ENCODE measurements around the gene RTKN.

The RTKN gene

GRCh38 chr2:74392449-74392743 is 49.3 kb downstream of the RTKN start:
- Histone ChIP-seq H3K36me3 (ENCODE audit: insufficient read depth) (no peaks in the 10 kb centered on the region), H3K27me3 (ENCODE audit: insufficient read depth, low read depth) (no peaks in the 10 kb centered on the region; the same call in 1 of the 2 replicates), H4K20me1 (ENCODE audit: insufficient read depth) (no peaks in the 10 kb centered on the region), H3K9ac (no peak overlapping the region), H3K27ac (no peak overlapping the region), H3K79me2 (ENCODE audit: insufficient read depth, low read depth) (peaks cover 19% of the 10 kb centered on the region; the same call in 1 of the 2 replicates), H3K4me2 (peak overlapping the region; percentile 81), H3K4me1 (ENCODE audit: low read depth, poor library complexity, severe bottlenecking) (peaks cover 16% of the 10 kb centered on the region), H3K4me3 (IDR thresholded peaks at IDR 0.05; ENCODE audit: insufficient read depth, low read depth, low read length) (no peak overlapping the region), H2AFZ (ENCODE audit: low read depth) (peak overlapping the region; percentile 87)
- no peak for TF ChIP-seq CTCF (conservative IDR thresholded peaks at IDR 0.05; ENCODE audit: low read depth, low read length)

- peaks cover 20% of the 10 kb centered on the region; the same call in 1 of the 2 replicates for H3K79me2 ChIP-seq (ENCODE audit: insufficient read depth, low read depth)
These were observed 49.9 kb downstream of the RTKN start for GRCh38 chr2:74391580-74392448.

GRCh38 chr2:74391209-74391579 is 50.5 kb downstream of the RTKN start:
- no peaks in the 10 kb centered on the region for H4K20me1 ChIP-seq (ENCODE audit: insufficient read depth)
- H2AFZ ChIP-seq (ENCODE audit: low read depth), result peak overlapping the region; percentile 87
- H3K36me3 ChIP-seq (ENCODE audit: insufficient read depth), result no peaks in the 10 kb centered on the region
- peak overlapping the region; percentile 81 for H3K9ac ChIP-seq
- no peak for TF ChIP-seq CTCF (conservative IDR thresholded peaks at IDR 0.05; ENCODE audit: low read depth, low read length)
- peaks cover 16% of the 10 kb centered on the region for H3K4me1 ChIP-seq (ENCODE audit: low read depth, poor library complexity, severe bottlenecking)
- H3K4me3 ChIP-seq (IDR thresholded peaks at IDR 0.05; ENCODE audit: insufficient read depth, low read depth, low read length), result peak overlapping the region; percentile 89
- peak overlapping the region; percentile 81 for H3K4me2 ChIP-seq
- H3K27me3 ChIP-seq (ENCODE audit: insufficient read depth, low read depth), result no peaks in the 10 kb centered on the region; the same call in 1 of the 2 replicates
- H3K27ac ChIP-seq, result peak overlapping the region; percentile 69; the same call in 1 of the 2 replicates
- peaks cover 24% of the 10 kb centered on the region; the same call in 1 of the 2 replicates for H3K79me2 ChIP-seq (ENCODE audit: insufficient read depth, low read depth)

More at GRCh38 chr2:74391580-74392448, 49.9 kb downstream of the RTKN start:
- Histone ChIP-seq H3K27ac (peak overlapping the region; percentile 69), H3K4me2 (peak overlapping the region; percentile 81), H3K4me1 (ENCODE audit: low read depth, poor library complexity, severe bottlenecking) (peaks cover 16% of the 10 kb centered on the region), H3K9ac (peak overlapping the region; percentile 81), H3K36me3 (ENCODE audit: insufficient read depth) (no peaks in the 10 kb centered on the region), H3K4me3 (IDR thresholded peaks at IDR 0.05; ENCODE audit: insufficient read depth, low read depth, low read length) (peak overlapping the region; percentile 89), H2AFZ (ENCODE audit: low read depth) (peak overlapping the region; percentile 87), H4K20me1 (ENCODE audit: insufficient read depth) (no peaks in the 10 kb centered on the region), H3K27me3 (ENCODE audit: insufficient read depth, low read depth) (no peaks in the 10 kb centered on the region; the same call in 1 of the 2 replicates)
- TF ChIP-seq CTCF (conservative IDR thresholded peaks at IDR 0.05; ENCODE audit: low read depth, low read length), result peak; percentile 98

DNA sequence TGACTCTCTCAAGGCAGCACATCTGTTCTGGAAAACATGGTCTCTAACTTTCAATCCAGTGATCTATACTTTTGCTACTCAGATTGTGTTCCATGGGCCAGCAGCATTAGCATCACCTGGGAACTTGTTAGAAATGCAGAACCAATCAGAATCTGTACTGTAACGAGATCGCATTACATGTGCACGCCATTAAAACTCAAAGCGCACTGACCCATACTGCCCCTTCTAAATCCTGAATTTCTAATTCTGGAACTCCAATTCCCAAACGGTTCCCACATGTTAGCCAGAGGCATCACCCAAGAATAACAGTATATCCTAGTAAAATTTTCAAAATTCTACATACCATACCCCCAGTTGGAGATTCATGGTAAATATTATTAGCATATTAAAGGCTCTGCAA is 51.1 kb downstream of the RTKN start:
- Histone ChIP-seq H3K4me3 (IDR thresholded peaks at IDR 0.05; ENCODE audit: insufficient read depth, low read depth, low read length) (no peak overlapping the region), H4K20me1 (ENCODE audit: insufficient read depth) (no peaks in the 10 kb centered on the region), H3K79me2 (ENCODE audit: insufficient read depth, low read depth) (peaks cover 24% of the 10 kb centered on the region; the same call in 1 of the 2 replicates), H3K27ac (no peak overlapping the region), H3K36me3 (ENCODE audit: insufficient read depth) (no peaks in the 10 kb centered on the region), H3K4me2 (peak overlapping the region; percentile 81), H3K4me1 (ENCODE audit: low read depth, poor library complexity, severe bottlenecking) (peaks cover 16% of the 10 kb centered on the region), H3K27me3 (ENCODE audit: insufficient read depth, low read depth) (no peaks in the 10 kb centered on the region; the same call in 1 of the 2 replicates), H2AFZ (ENCODE audit: low read depth) (no peak overlapping the region), H3K9ac (peak overlapping the region; percentile 81; the same call in 1 of the 2 replicates)
- TF ChIP-seq CTCF (conservative IDR thresholded peaks at IDR 0.05; ENCODE audit: low read depth, low read length), result no peak

Data from KMS-11 (cell line).